K562 (cell line): ENCODE data around the gene NMRK1. TPM values are rescaled to one million over a fixed set of nuclear protein-coding genes. Genes with fewer than 3 reads are reported as not detected.

Experiments used
- CEBPZ ChIP-seq: fragments of 150-350 bp; IDR thresholded peaks from 2 replicates; pipeline ENCODE4 v1.6.1; 2014; ENCODE audit warnings: low read depth, mild to moderate bottlenecking, low read length, borderline replicate concordance
- JUNB ChIP-seq: fragments of 450-650 bp; formaldehyde crosslinking; conservative IDR thresholded peaks from 2 replicates; pipeline ENCODE4 v1.4.0; 2020; ENCODE audit warnings: mild to moderate bottlenecking
- NR2C2 ChIP-seq, 2 experiments: fragments of 200-800 bp in 1 of 2; sonication (Bioruptor generic) in 1 of 2; sonication (generic) in 1 of 2; formaldehyde crosslinking in 1 of 2; IDR thresholded peaks; 2 replicates each; pipeline versions ENCODE4 v1.6.1 to v1.8.0; 2016 to 2022; ENCODE audit warnings: mild to moderate bottlenecking in 1 of 2, missing compliant biosample characterization in 1 of 2, missing genetic modification characterization in 1 of 2, missing genetic modification reagents in 1 of 2
- SAP30 ChIP-seq: fragments of 200-600 bp; sonication (generic); IDR thresholded peaks from 2 replicates; pipeline ENCODE4 v1.6.1; 2012; ENCODE audit warnings: borderline replicate concordance, low read depth, mild to moderate bottlenecking, moderate library complexity, low read length, control low read depth, inconsistent platforms; ENCODE audit not compliant: insufficient read depth, poor library complexity, severe bottlenecking
- ZNF592 ChIP-seq: fragments of 450-650 bp; IDR thresholded peaks from 2 replicates; pipeline ENCODE4 v1.6.1; 2017; ENCODE audit warnings: antibody characterized with exemption, mild to moderate bottlenecking
- polyA plus RNA-seq, 8 experiments: library from polyadenylated mRNA; depleted of rRNA in 4 of 8; stranded (reverse) in 5 of 8; unstranded in 3 of 8; fragments of >200 nt; fragmentation: Nextera tagmentation in 2 of 8; fragmentation: Illumina TruSeq in 1 of 8; extraction: Ambion mirVana in 2 of 8; extraction: Trizol in 1 of 8; gene quantifications; 2 replicates each; pipeline versions ENCODE4 v1.2.1 to v1.2.3, GENCODE V29; 2011 to 2014; ENCODE audit warnings: inconsistent platforms in 1 of 8, missing spikeins in 1 of 8
- total RNA-seq, 7 experiments: library from RNA; depleted of rRNA in 6 of 7; stranded (reverse); fragments of >200 nt in 6 of 7; fragmentation: Illumina TruSeq in 2 of 7; extraction: Trizol in 2 of 7; gene quantifications; 2 replicates each; pipeline versions ENCODE4 v1.2.1 to v1.2.3, GENCODE V29; 2011 to 2021; ENCODE audit warnings: low replicate concordance in 1 of 7
- TF ChIP-seq, protein P1 (sequence below): fragments of 450-650 bp; IDR thresholded peaks from 2 replicates; pipeline ENCODE4 v1.6.1; 2018; ENCODE audit warnings: mild to moderate bottlenecking, low read depth; ENCODE audit not compliant: partially characterized antibody

Gene NMRK1
- total and polyA plus RNA-seq, 9 of the 15 experiments (the other 6 are each of a cell fraction or from before 2014, with no cell fraction given), result 1.1 to 3.5 (median 1.7) TPM

DNA sequence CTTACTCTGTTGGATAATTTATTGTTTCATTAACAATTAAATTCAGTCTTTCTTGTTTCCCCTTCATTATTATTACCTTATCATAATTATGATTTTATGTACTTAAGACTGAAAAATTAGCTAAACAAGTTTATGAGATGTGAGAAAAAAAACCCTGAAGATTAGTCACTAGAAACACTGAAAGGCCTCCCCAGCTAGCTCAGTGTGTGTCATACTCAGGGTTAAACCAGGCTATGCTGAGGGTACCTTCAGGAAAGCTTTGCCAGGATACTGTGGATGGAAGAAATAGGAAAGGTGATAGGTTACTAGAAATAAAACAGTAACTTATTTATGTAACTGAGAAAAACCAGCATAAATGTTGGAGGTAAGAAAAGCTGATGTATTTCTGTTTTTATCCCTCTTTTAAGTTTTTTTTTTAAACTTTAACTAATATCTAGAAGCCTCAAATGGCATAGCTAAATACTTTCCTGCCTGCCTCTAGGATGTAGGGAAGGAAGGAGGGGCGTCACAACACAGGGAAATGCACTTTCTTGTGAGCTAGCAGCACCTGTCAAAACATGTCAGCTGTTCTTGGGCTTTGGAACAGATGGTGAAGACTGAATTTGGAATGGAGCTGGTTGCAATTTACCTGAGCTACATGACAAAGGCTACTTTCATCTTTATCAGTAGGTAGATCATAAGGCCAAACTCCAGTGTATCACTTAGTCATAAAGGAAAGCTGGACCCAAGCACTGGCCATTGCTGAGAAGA, 24.2 kb downstream of the NMRK1 start (continued):
- TF ChIP-seq CEBPZ (no peak), ZNF592 (no peak), NR2C2 (CRISPR knock-in tag; IDR thresholded peaks at IDR 0.05) (no peak), NR2C2 (tag; IDR thresholded peaks at IDR 0.05) (no peak), JUNB (CRISPR knock-in tag) (no peak), SAP30 (no peak)
- TF ChIP-seq, protein P1, sequence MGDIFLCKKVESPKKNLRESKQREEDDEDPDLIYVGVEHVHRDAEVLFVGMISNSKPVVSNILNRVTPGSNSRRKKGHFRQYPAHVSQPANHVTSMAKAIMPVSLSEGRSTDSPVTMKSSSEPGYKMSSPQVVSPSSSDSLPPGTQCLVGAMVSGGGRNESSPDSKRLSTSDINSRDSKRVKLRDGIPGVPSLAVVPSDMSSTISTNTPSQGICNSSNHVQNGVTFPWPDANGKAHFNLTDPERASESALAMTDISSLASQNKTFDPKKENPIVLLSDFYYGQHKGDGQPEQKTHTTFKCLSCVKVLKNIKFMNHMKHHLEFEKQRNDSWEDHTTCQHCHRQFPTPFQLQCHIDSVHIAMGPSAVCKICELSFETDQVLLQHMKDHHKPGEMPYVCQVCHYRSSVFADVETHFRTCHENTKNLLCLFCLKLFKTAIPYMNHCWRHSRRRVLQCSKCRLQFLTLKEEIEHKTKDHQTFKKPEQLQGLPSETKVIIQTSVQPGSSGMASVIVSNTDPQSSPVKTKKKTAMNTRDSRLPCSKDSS, result no peak
